Spleen (tissue), 7 donors: Measurements from ENCODE around the gene ZNF397.
"Not testable (repeated sequence)": the region's sequence is repeated elsewhere in the genome, so short reads cannot be mapped to it uniquely, and the experiment has no call there.

ENCODE experiments used
- CTCF ChIP-seq, 11 experiments: fragments of 200-600 bp in 7 of 11; fragments of 450-650 bp in 4 of 11; sonication (generic) in 4 of 11; IDR thresholded peaks in 8 of 11; conservative IDR thresholded peaks in 3 of 11; 1 replicate in 7 of 11; 2 replicates in 4 of 11; pipeline versions ENCODE4 v1.4.0 to v1.8.0; 2016 to 2021; ENCODE audit warnings: antibody characterized with exemption in 11 of 11, inconsistent platforms in 4 of 11, mild to moderate bottlenecking in 1 of 11
- POLR2AphosphoS5 ChIP-seq, 3 donors: sonication (generic); formaldehyde crosslinking; IDR thresholded peaks; one replicate each; pipeline ENCODE4 v1.5.1; 2017; ENCODE audit warnings: antibody characterized with exemption in 3 of 3
- donor health status: DM: no; HTN: no; CAD: no; lungs with moderate emphysema.
- donor health status: DM: no; HTN: no; CAD: no.
- donor health status: DM: no; HTN: no; CAD: no.

- not testable (repeated sequence) for TF ChIP-seq CTCF (IDR thresholded peaks at IDR 0.05 in 8 of 11, conservative IDR thresholded peaks at IDR 0.05 in 3 of 11); POLR2AphosphoS5 (IDR thresholded peaks at IDR 0.05)
Measured at GRCh38 chr18:35219331-35219730, 21.5 kb upstream of the ZNF397 start.
